H1 (cell line): ENCODE measurements around the gene CCNB3. TPM values are rescaled to one million over a fixed set of nuclear protein-coding genes. Genes with fewer than 3 reads are reported as not detected.

Source experiments
- CTCF ChIA-PET: fragments of 300-600 bp; sonication (Branson Sonifier 250); formaldehyde crosslinking; loops from one replicate; lab custom pipeline; 2021; ENCODE audit not compliant: partially characterized antibody; lab: Charles Lee
- POLR2A ChIA-PET: fragments of 300-600 bp; sonication (Branson Sonifier 250); formaldehyde crosslinking; loops from one replicate; lab custom pipeline; 2021; ENCODE audit warnings: inconsistent platforms; ENCODE audit not compliant: partially characterized antibody; lab: Charles Lee
- DNase-seq, 2 experiments: peaks; one replicate each; pipeline versions ENCODE4 v3.0.0 to v3.0.0-alpha.2; 2010 to 2022; ENCODE audit warnings: low spot score in 2 of 2, low read depth in 1 of 2, mixed read lengths in 1 of 2
- FAIRE-seq: peaks from 2 replicates; lab custom pipeline; 2011; peaks lifted over from hg19 to GRCh38; lab: Jason Lieb, UNC
- H2AFZ ChIP-seq: 2 replicates; pipeline ENCODE4 v1.8.1; 2012; ENCODE audit warnings: low read length, inconsistent platforms
- H2AK5ac ChIP-seq: 2 replicates; pipeline ENCODE4 v1.6.1; 2013; ENCODE audit warnings: low read depth, low read length
- H2BK120ac ChIP-seq: replicated peaks from 2 replicates; pipeline ENCODE3; 2013; ENCODE audit warnings: low read depth, low read length, inconsistent platforms
- H2BK12ac ChIP-seq: 2 replicates; pipeline ENCODE4 v1.6.1; 2013; ENCODE audit warnings: low read depth, low read length
- H2BK15ac ChIP-seq: 2 replicates; pipeline ENCODE4 v1.6.1; 2013; ENCODE audit warnings: low read length
- H2BK20ac ChIP-seq: 2 replicates; pipeline ENCODE4 v1.6.1; 2013; ENCODE audit warnings: low read length
- H2BK5ac ChIP-seq: 2 replicates; pipeline ENCODE4 v1.6.1; 2013; ENCODE audit warnings: low read depth, low read length
- H3K14ac ChIP-seq: 2 replicates; pipeline ENCODE4 v1.6.1; 2013; ENCODE audit warnings: inconsistent platforms; ENCODE audit not compliant: insufficient read length
- H3K18ac ChIP-seq: 2 replicates; pipeline ENCODE4 v1.6.1; 2013; ENCODE audit warnings: low read length; ENCODE audit errors: extremely low read depth
- H3K23ac ChIP-seq: 2 replicates; pipeline ENCODE4 v1.6.1; 2013; ENCODE audit warnings: inconsistent platforms; ENCODE audit not compliant: insufficient read length
- H3K23me2 ChIP-seq: 2 replicates; pipeline ENCODE4 v1.6.1; 2013; ENCODE audit warnings: low read depth, low read length
- H3K27ac ChIP-seq: 2 replicates; pipeline ENCODE4 v1.6.1; 2011; ENCODE audit warnings: low read depth, low read length, inconsistent platforms
- H3K27me3 ChIP-seq, 4 experiments: replicated peaks in 1 of 4; 1 replicate in 1 of 4; 2 replicates in 3 of 4; pipeline versions ENCODE4 v1.6.1 to v1.8.1; 2011 to 2013; ENCODE audit warnings: low read length in 3 of 4, mild to moderate bottlenecking in 3 of 4, inconsistent platforms in 2 of 4, mixed read lengths in 2 of 4, moderate library complexity in 1 of 4; ENCODE audit not compliant: control insufficient read depth in 3 of 4, insufficient read depth in 3 of 4; ENCODE audit errors: extremely low read depth in 1 of 4
- H3K36me3 ChIP-seq, 4 experiments: 2 replicates each; pipeline versions ENCODE4 v1.6.1 to v1.8.1; 2011 to 2013; ENCODE audit warnings: mild to moderate bottlenecking in 4 of 4, low read length in 3 of 4, moderate library complexity in 2 of 4, control low read depth in 1 of 4, inconsistent platforms in 1 of 4; ENCODE audit not compliant: insufficient read depth in 4 of 4, control insufficient read depth in 2 of 4
- H3K4ac ChIP-seq: replicated peaks from 2 replicates; pipeline ENCODE3; 2013; ENCODE audit warnings: low read length, low read depth, mixed read lengths, inconsistent platforms; ENCODE audit not compliant: insufficient read length
- H3K4me1 ChIP-seq, 4 experiments: replicated peaks in 1 of 4; 1 replicate in 1 of 4; 2 replicates in 3 of 4; pipeline versions ENCODE4 v1.6.1 to v1.8.1; 2011 to 2013; ENCODE audit warnings: low read length in 3 of 4, inconsistent platforms in 2 of 4, mixed read lengths in 1 of 4; ENCODE audit not compliant: insufficient read depth in 4 of 4, control insufficient read depth in 3 of 4
- H3K4me2 ChIP-seq, 2 experiments: 2 replicates each; pipeline versions ENCODE4 v1.6.1 to v1.8.1; 2011 to 2013; ENCODE audit warnings: low read depth in 2 of 2, low read length in 2 of 2, control low read depth in 1 of 2, inconsistent platforms in 1 of 2, mild to moderate bottlenecking in 1 of 2; ENCODE audit not compliant: insufficient read depth in 1 of 2
- H3K4me3 ChIP-seq, 4 experiments: fragments of 200-600, 300-600 bp in 1 of 4; sonication (generic), shearing (Covaris generic), sonication (Bioruptor Twin) in 1 of 4; 2 replicates each; pipeline versions ENCODE4 v1.5.1 to v1.8.1; 2011 to 2016; ENCODE audit warnings: low read length in 4 of 4, low read depth in 3 of 4, control low read depth in 2 of 4, inconsistent platforms in 2 of 4, mild to moderate bottlenecking in 2 of 4, mixed read lengths in 1 of 4, moderate library complexity in 1 of 4; ENCODE audit not compliant: insufficient read depth in 2 of 4; ENCODE audit errors: extremely low read depth in 1 of 4
- H3K56ac ChIP-seq: replicated peaks from 2 replicates; pipeline ENCODE3; 2013; ENCODE audit warnings: low read depth, mild to moderate bottlenecking, mixed read lengths, low read length, inconsistent platforms; ENCODE audit not compliant: insufficient read length
- H3K79me1 ChIP-seq: 2 replicates; pipeline ENCODE4 v1.6.1; 2013; ENCODE audit warnings: low read depth, low read length, control low read depth
- H3K79me2 ChIP-seq, 2 experiments: 2 replicates each; pipeline versions ENCODE4 v1.6.1 to v1.8.1; 2012 to 2013; ENCODE audit warnings: low read length in 2 of 2, mild to moderate bottlenecking in 2 of 2, inconsistent platforms in 1 of 2; ENCODE audit not compliant: insufficient read depth in 2 of 2, control insufficient read depth in 1 of 2
- H3K9ac ChIP-seq, 4 experiments: replicated peaks in 1 of 4; 1 replicate in 1 of 4; 2 replicates in 3 of 4; pipeline versions ENCODE4 v1.6.1 to v1.8.1; 2011 to 2013; ENCODE audit warnings: low read depth in 3 of 4, low read length in 3 of 4, control low read depth in 2 of 4, mild to moderate bottlenecking in 2 of 4, moderate library complexity in 2 of 4, inconsistent platforms in 1 of 4; ENCODE audit errors: extremely low read depth in 1 of 4
- H3K9me3 ChIP-seq, 2 experiments: 2 replicates each; pipeline versions ENCODE4 v1.6.1 to v1.8.1; 2012 to 2013; ENCODE audit warnings: mild to moderate bottlenecking in 2 of 2, moderate library complexity in 2 of 2, control low read depth in 1 of 2, inconsistent platforms in 1 of 2, low read depth in 1 of 2, low read length in 1 of 2, mixed read lengths in 1 of 2; ENCODE audit not compliant: insufficient read depth in 2 of 2
- H4K20me1 ChIP-seq, 2 experiments: replicated peaks in 1 of 2; 2 replicates each; pipeline versions ENCODE3 to v1.8.1; 2011 to 2013; ENCODE audit warnings: inconsistent platforms in 2 of 2, low read length in 2 of 2, mild to moderate bottlenecking in 1 of 2; ENCODE audit not compliant: insufficient read depth in 2 of 2, control insufficient read depth in 1 of 2
- H4K5ac ChIP-seq: 2 replicates; pipeline ENCODE4 v1.6.1; 2013; ENCODE audit warnings: low read length, low read depth, mixed read lengths, inconsistent platforms; ENCODE audit not compliant: insufficient read length
- H4K8ac ChIP-seq: 2 replicates; pipeline ENCODE4 v1.8.0; 2013; ENCODE audit warnings: mild to moderate bottlenecking, moderate library complexity, low read length, inconsistent platforms; ENCODE audit not compliant: insufficient read depth; ENCODE audit errors: extremely low read depth
- H4K91ac ChIP-seq: replicated peaks from 2 replicates; pipeline ENCODE3; 2013; ENCODE audit warnings: low read length, mixed read lengths, inconsistent platforms; ENCODE audit not compliant: insufficient read length
- CBX5 ChIP-seq: fragments of 300-800, 300-1000 bp; sonication (generic); IDR thresholded peaks from 2 replicates; pipeline ENCODE4 v1.7.1; 2016; ENCODE audit warnings: antibody characterized with exemption, low read length, low read depth
- CEBPB ChIP-seq: IDR thresholded peaks from 2 replicates; pipeline ENCODE4 v1.6.1; 2012; ENCODE audit warnings: low read depth, low read length
- EZH2 ChIP-seq: fragments of 200-600 bp; sonication (generic); IDR thresholded peaks from 2 replicates; pipeline ENCODE4 v1.7.1; 2012; ENCODE audit warnings: low read depth, mild to moderate bottlenecking, moderate library complexity, low read length, inconsistent platforms; ENCODE audit not compliant: severe bottlenecking
- KDM5A ChIP-seq: fragments of 200-600 bp; IDR thresholded peaks from 2 replicates; pipeline ENCODE4 v1.7.1; 2012; ENCODE audit warnings: mild to moderate bottlenecking, low read length, inconsistent platforms, mixed read lengths
- NRF1 ChIP-seq: IDR thresholded peaks from 2 replicates; pipeline ENCODE4 v1.6.1; 2011; ENCODE audit warnings: mild to moderate bottlenecking, low read depth, low read length, improper control_type of control experiment
- PHF8 ChIP-seq: fragments of 200-600 bp; sonication (generic); conservative IDR thresholded peaks from 2 replicates; pipeline ENCODE4 v1.7.1; 2012; ENCODE audit warnings: low read depth, mild to moderate bottlenecking, inconsistent platforms, low read length, moderate library complexity
- RNF2 ChIP-seq: fragments of 200-900, 300-1000 bp; sonication (generic); IDR thresholded peaks from 2 replicates; pipeline ENCODE4 v1.7.1; 2016; ENCODE audit warnings: borderline replicate concordance, low read depth, mild to moderate bottlenecking, antibody characterized with exemption, low read length; ENCODE audit not compliant: poor library complexity, severe bottlenecking; ENCODE audit errors: missing control alignments
- SIX5 ChIP-seq: IDR thresholded peaks from 2 replicates; pipeline ENCODE4 v1.6.1; 2011; ENCODE audit warnings: mild to moderate bottlenecking, low read depth, low read length
- SP1 ChIP-seq: IDR thresholded peaks from 2 replicates; pipeline ENCODE4 v1.6.1; 2011; ENCODE audit warnings: low read depth, low read length
- SRF ChIP-seq: IDR thresholded peaks from 2 replicates; pipeline ENCODE4 v1.6.1; 2011; ENCODE audit warnings: mild to moderate bottlenecking, low read depth, low read length, moderate library complexity
- WGBS, 2 experiments: shearing (Covaris generic) in 1 of 2; methylation state at CpG; one replicate each; pipeline versions ENCODE4 v1.1.6 to v1.1.7; 2013 to 2015; ENCODE audit warnings: low lambda C conversion rate in 2 of 2, mixed read lengths in 2 of 2, inconsistent platforms in 1 of 2, low coverage in 1 of 2, missing lambda C conversion rate in 1 of 2; ENCODE audit not compliant: insufficient replicate concordance in 2 of 2, insufficient coverage in 1 of 2, insufficient read length in 1 of 2; ENCODE audit errors: extremely low coverage in 1 of 2, missing lambda C conversion rate in 1 of 2; 5-methylcytosine and 5-hydroxymethylcytosine counted together
- polyA plus RNA-seq, 7 experiments: library from polyadenylated mRNA; depleted of rRNA in 3 of 7; stranded (reverse) in 5 of 7; unstranded in 2 of 7; fragments of >200 nt in 5 of 7; fragments of 200-250 nt in 2 of 7; gene quantifications; 1 replicate in 5 of 7; 2 replicates in 1 of 7; 4 replicates in 1 of 7; pipeline versions ENCODE4 v1.2.1 to v1.2.3, GENCODE V29; 2011 to 2013; ENCODE audit warnings: missing spikeins in 2 of 7, mixed read lengths in 2 of 7
- total RNA-seq: library from RNA; stranded (reverse); fragmentation: NEBNext Ultra II Directional; extraction: Animal tissue kit (Norgen Biotek cat#: 25700); gene quantifications from 2 replicates; pipeline ENCODE4 v1.2.1, GENCODE V29; 2021
- TF ChIP-seq, protein P1 (sequence below), 3 experiments: IDR thresholded peaks; 1 replicate in 2 of 3; 2 replicates in 1 of 3; pipeline versions ENCODE4 v1.5.1 to v1.6.1; 2011; ENCODE audit warnings: low read length in 3 of 3, mild to moderate bottlenecking in 3 of 3, inconsistent platforms in 2 of 3, low read depth in 1 of 3, moderate library complexity in 1 of 3; ENCODE audit not compliant: insufficient read depth in 1 of 3; ENCODE audit errors: control extremely low read depth in 1 of 3

CCNB3 gene
- total and polyA plus RNA-seq, 2 of the 8 experiments (the other 6 are each of a cell fraction or from before 2014, with no cell fraction given), result 0.09 to 0.30 TPM

DNA sequence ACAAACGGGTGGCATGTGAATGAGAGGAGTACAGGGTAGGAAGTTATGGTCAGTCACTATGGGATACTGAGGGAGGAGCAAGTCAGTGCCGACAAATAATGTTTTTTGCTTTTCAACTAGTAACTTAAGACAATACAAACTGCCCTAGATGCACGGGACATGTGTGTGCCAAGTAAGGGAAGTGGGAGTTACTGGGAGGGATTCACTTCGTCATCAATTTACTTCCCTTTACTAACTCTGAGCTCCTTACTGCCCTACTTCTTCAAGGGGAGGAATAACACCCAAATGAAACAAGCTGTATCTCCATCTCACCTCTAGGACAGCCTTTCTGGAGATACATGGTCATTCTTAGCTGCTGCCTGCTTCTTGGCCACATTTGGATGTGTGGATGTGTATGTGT is 168.4 kb downstream of the CCNB3 start:
- Histone ChIP-seq H3K27me3 (no peaks in the 10 kb centered on the region), H3K27ac (no peak overlapping the region), H3K4ac (no peak overlapping the region), H2BK12ac (no peak overlapping the region), H3K4me2 (no peak overlapping the region), H3K23me2 (no peaks in the 10 kb centered on the region), H3K9ac (no peak overlapping the region), H3K9me3 (no peaks in the 10 kb centered on the region), H3K4me1 (no peaks in the 10 kb centered on the region), H2AFZ (no peak overlapping the region), H2AK5ac (no peak overlapping the region), H4K5ac (no peak overlapping the region), H2BK15ac (no peak overlapping the region), H3K4me3 (no peak overlapping the region), H4K20me1 (no peaks in the 10 kb centered on the region), H3K23ac (no peak overlapping the region), H3K79me2 (no peaks in the 10 kb centered on the region), H3K79me1 (no peaks in the 10 kb centered on the region), H3K36me3 (peaks cover 0 to 17% (median under 1%) of the 10 kb centered on the region in 4 experiments; a peak in 2 of 8 replicates), H3K14ac (no peak overlapping the region), H3K18ac (no peak overlapping the region), H3K56ac (no peak overlapping the region), H2BK5ac (no peak overlapping the region), H2BK20ac (no peak overlapping the region), H4K91ac (no peak overlapping the region), H2BK120ac (no peak overlapping the region), H4K8ac (no peak overlapping the region)
- 83% methylated on average over 3 of the region's 4 CpGs; no CpG with 5 or more reads in 1 of the 2 experiments for WGBS, 2 experiments
- ChIA-PET POLR2A (no interaction called here), CTCF (interaction anchor here (0.9 kb wide), 1 partner anchor 273 kb away, joined by 3 read pairs; no protein-coding TSS in a partner anchor)
- TF ChIP-seq SRF (no peak), EZH2 (no peak), KDM5A (no peak), NRF1 (no peak), CBX5 (no peak), PHF8 (no peak), SP1 (no peak), RNF2 (no peak), SIX5 (no peak), CEBPB (no peak)
- TF ChIP-seq, protein P1, sequence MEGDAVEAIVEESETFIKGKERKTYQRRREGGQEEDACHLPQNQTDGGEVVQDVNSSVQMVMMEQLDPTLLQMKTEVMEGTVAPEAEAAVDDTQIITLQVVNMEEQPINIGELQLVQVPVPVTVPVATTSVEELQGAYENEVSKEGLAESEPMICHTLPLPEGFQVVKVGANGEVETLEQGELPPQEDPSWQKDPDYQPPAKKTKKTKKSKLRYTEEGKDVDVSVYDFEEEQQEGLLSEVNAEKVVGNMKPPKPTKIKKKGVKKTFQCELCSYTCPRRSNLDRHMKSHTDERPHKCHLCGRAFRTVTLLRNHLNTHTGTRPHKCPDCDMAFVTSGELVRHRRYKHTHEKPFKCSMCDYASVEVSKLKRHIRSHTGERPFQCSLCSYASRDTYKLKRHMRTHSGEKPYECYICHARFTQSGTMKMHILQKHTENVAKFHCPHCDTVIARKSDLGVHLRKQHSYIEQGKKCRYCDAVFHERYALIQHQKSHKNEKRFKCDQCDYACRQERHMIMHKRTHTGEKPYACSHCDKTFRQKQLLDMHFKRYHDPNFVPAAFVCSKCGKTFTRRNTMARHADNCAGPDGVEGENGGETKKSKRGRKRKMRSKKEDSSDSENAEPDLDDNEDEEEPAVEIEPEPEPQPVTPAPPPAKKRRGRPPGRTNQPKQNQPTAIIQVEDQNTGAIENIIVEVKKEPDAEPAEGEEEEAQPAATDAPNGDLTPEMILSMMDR (IDR thresholded peaks at IDR 0.05; ENCODE audit: control extremely low read depth in 1 of 3, insufficient read depth in 1 of 3, low read depth in 1 of 3, low read length in 3 of 3), result no peak
- DNase-seq (no peak), FAIRE-seq (no peak)
